AG09319 (cell line): ENCODE results near the gene RCN2.

Experiments
- DNase-seq: peaks from one replicate; pipeline ENCODE4 v3.0.0-alpha.2; 2010; ENCODE audit warnings: low read depth; ENCODE audit errors: extremely low read depth
- TF ChIP-seq, protein P1 (sequence below): IDR thresholded peaks from 2 replicates; pipeline ENCODE4 v1.5.1; 2011; ENCODE audit warnings: low read depth, mild to moderate bottlenecking, inconsistent platforms, low read length, moderate library complexity

RCN2 gene

GRCh38 chr15:76993114-76993725 is 61.7 kb downstream of the RCN2 start:
- no peak for DNase-seq
- TF ChIP-seq, protein P1, sequence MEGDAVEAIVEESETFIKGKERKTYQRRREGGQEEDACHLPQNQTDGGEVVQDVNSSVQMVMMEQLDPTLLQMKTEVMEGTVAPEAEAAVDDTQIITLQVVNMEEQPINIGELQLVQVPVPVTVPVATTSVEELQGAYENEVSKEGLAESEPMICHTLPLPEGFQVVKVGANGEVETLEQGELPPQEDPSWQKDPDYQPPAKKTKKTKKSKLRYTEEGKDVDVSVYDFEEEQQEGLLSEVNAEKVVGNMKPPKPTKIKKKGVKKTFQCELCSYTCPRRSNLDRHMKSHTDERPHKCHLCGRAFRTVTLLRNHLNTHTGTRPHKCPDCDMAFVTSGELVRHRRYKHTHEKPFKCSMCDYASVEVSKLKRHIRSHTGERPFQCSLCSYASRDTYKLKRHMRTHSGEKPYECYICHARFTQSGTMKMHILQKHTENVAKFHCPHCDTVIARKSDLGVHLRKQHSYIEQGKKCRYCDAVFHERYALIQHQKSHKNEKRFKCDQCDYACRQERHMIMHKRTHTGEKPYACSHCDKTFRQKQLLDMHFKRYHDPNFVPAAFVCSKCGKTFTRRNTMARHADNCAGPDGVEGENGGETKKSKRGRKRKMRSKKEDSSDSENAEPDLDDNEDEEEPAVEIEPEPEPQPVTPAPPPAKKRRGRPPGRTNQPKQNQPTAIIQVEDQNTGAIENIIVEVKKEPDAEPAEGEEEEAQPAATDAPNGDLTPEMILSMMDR = no peak

GRCh38 chr15:76994001-76994400 is 62.5 kb downstream of the RCN2 start:
- DNase-seq = no peak
- TF ChIP-seq, protein P1 = no peak

- DNase-seq = no peak
- TF ChIP-seq, protein P1 = no peak
Measured at GRCh38 chr15:76994496-76994895, 62.9 kb downstream of the RCN2 start.

DNA sequence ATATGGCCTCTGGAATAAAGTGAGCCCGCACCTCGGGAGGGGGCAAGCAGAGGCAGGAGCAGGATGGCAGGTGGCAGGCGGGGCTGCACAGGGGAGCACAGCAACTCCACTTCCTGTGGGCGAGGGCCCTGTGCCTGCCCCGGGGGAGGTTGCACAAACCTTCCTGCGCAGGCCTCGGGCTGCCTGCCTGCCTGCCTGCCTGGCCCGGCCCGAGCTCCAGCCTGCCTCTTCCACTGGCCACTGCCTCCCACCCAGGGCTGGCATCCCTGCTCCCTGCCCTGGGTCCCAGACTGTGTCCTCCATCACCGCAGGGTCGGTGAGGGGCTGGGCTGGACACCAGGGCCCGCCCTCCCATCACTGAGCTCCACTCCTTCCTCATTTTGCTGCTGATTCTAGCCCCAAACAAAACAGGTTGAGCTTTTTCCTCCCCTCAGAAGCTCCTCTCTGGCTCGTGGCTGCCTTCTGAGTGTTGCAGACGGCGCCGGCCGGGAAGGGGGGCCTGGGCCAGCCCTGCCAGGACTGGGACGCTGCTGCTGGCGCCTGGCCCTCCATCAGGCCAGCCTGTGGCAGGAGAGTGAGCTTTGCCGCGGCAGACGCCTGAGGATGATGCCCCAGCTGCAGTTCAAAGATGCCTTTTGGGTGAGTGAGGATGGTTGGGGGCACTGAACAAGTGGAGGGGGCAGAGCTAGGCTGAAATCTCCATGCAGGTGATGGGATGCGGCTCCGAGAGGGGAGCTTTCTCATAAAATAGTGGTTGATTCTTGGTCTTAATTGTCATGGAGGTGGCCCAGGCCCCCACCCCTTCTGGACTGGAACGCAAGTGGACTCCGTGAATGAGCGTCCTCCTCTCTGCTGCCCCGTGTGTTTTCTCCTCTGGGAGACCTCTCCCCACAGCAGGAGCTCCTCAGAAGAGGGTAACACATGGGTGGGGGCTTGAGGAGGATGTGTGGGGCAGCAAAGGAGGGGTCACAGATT is 63.7 kb downstream of the RCN2 start, which contains the start of gene PSTPIP1:
Gene PSTPIP1, plus strand, starts transcription at position 156 of the 975 bp plus-strand sequence. Its CDS starts 448 bp downstream, at position 604.
- DNase-seq = no peak
- TF ChIP-seq, protein P1 = no peak

DNA sequence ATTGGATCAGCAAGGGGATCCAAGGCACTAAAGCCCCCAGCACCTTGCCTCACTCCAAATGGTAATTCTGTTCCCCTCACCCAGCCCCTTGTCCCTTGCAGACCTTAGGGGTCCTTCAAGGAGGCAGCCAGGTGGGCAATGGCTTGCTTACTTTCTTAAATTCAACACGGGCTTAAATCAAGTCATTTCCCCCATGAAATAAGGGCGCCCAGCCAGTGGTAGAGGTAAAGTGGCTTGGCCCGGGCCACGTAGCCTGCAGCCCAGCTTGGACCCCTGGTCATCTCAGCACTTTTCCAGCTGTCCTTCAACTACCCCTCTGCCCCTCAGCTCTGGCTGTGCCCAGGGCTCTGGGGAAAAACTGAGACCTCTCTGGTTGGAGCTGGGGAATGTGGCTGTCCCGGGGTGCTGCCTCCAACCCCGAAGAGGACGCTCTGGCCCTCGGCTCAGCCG is 64.6 kb downstream of the RCN2 start:
- DNase-seq = no peak

GRCh38 chr15:76996526-76997401 is 65.2 kb downstream of the RCN2 start:
- TF ChIP-seq, protein P1 = no peak; the same call in 1 of the 2 replicates
- DNase-seq = no peak

More for the DNA sequence above, 64.6 kb downstream of the RCN2 start:
- TF ChIP-seq, protein P1 = no peak
